Right lung (tissue), 5 donors: Measurements from ENCODE around the gene DNAH11. TPM values are rescaled to one million over a fixed set of nuclear protein-coding genes. Genes with fewer than 3 reads are reported as not detected.
"Not testable (repeated sequence)": the region's sequence is repeated elsewhere in the genome, so short reads cannot be mapped to it uniquely, and the experiment has no call there.

Experiments used
- DNase-seq, 2 donors: peaks; one replicate each; pipeline ENCODE4 v3.0.0-alpha.2; 2013
- polyA plus RNA-seq, 5 donors: library from polyadenylated mRNA; unstranded; fragments of 120-200 nt; gene quantifications; one replicate each; pipeline versions ENCODE4 v1.2.1 to v1.2.3, GENCODE V29; 2013; ENCODE audit warnings: inconsistent platforms in 1 of 5, low replicate concordance in 1 of 5; ENCODE audit not compliant: insufficient read length in 5 of 5, insufficient read depth in 1 of 5

The DNAH11 gene
- polyA plus RNA-seq, 5 donors, result 2.4 to 6.5 (median 3.6) TPM

GRCh38 chr7:21768279-21768678 lies 225.4 kb downstream of the DNAH11 start:
- no peak for DNase-seq

- DNase-seq, result no peak
Measured at GRCh38 chr7:21771266-21771665, 228.4 kb downstream of the DNAH11 start.

GRCh38 chr7:21771906-21772610 lies 229.2 kb downstream of the DNAH11 start:
- DNase-seq, result no peak

GRCh38 chr7:21773326-21773725 lies 230.5 kb downstream of the DNAH11 start:
- no peak for DNase-seq

GRCh38 chr7:21777921-21778320 lies 235.1 kb downstream of the DNAH11 start:
- DNase-seq, result no peak

GRCh38 chr7:21778953-21779352 lies 236.1 kb downstream of the DNAH11 start:
- DNase-seq, result no peak

GRCh38 chr7:21782996-21783395 lies 240.2 kb downstream of the DNAH11 start:
- no peak for DNase-seq

GRCh38 chr7:21784989-21785388 lies 242.2 kb downstream of the DNAH11 start:
- DNase-seq, result no peak

- no peak for DNase-seq
Measured at GRCh38 chr7:21805791-21806190, 263.0 kb downstream of the DNAH11 start.

- no peak for DNase-seq
Measured at GRCh38 chr7:21806388-21806787, 263.5 kb downstream of the DNAH11 start.

- no peak for DNase-seq
Measured at GRCh38 chr7:21819048-21819447, 276.2 kb downstream of the DNAH11 start.

GRCh38 chr7:21828841-21829240 lies 286.0 kb downstream of the DNAH11 start:
- no peak for DNase-seq

GRCh38 chr7:21829731-21830130 lies 286.9 kb downstream of the DNAH11 start:
- no peak for DNase-seq

GRCh38 chr7:21844742-21845141 lies 301.9 kb downstream of the DNAH11 start:
- no peak for DNase-seq

GRCh38 chr7:21850531-21851285 lies 307.9 kb downstream of the DNAH11 start:
- DNase-seq, result no peak

GRCh38 chr7:21851559-21851967 lies 308.7 kb downstream of the DNAH11 start:
- no peak for DNase-seq

GRCh38 chr7:21865631-21866204 lies 322.9 kb downstream of the DNAH11 start:
- DNase-seq, result not testable (repeated sequence)

GRCh38 chr7:21866731-21867130 lies 323.9 kb downstream of the DNAH11 start:
- no peak for DNase-seq

- no peak for DNase-seq
Measured at GRCh38 chr7:21867226-21867625, 324.4 kb downstream of the DNAH11 start.

- no peak for DNase-seq
Measured at GRCh38 chr7:21867816-21868575, 325.2 kb downstream of the DNAH11 start.

- no peak for DNase-seq
Measured at GRCh38 chr7:21868576-21868850, 325.7 kb downstream of the DNAH11 start.

- DNase-seq, result no peak
Measured at GRCh38 chr7:21869785-21870402, 327.1 kb downstream of the DNAH11 start.
